PFSK-1 (cell line): ENCODE measurements around the gene CEMIP2.

Source experiments
- FOXP2 ChIP-seq: optimal IDR thresholded peaks from 2 replicates; pipeline ENCODE3; 2011; ENCODE audit warnings: borderline replicate concordance, control low read depth, inconsistent platforms; ENCODE audit not compliant: insufficient read depth; ENCODE audit errors: extremely low read length, extremely low read depth
- POLR2AphosphoS5 ChIP-seq: IDR thresholded peaks from 2 replicates; pipeline ENCODE4 v1.6.1; 2012; ENCODE audit warnings: low read depth, mild to moderate bottlenecking, control low read depth, low read length, moderate library complexity
- REST ChIP-seq, 2 experiments: IDR thresholded peaks; 2 replicates each; pipeline versions ENCODE4 v1.6.1 to v1.8.0; 2011 to 2012; ENCODE audit warnings: low read depth in 2 of 2, low read length in 2 of 2, control low read depth in 1 of 2, inconsistent platforms in 1 of 2, mild to moderate bottlenecking in 1 of 2, moderate library complexity in 1 of 2; ENCODE audit not compliant: insufficient read depth in 1 of 2
- TAF1 ChIP-seq: IDR thresholded peaks from 2 replicates; pipeline ENCODE4 v1.6.1; 2012; ENCODE audit warnings: low read length, control low read depth, borderline replicate concordance; ENCODE audit not compliant: insufficient read depth

- TF ChIP-seq POLR2AphosphoS5 (no peak), REST (IDR thresholded peaks at IDR 0.05; ENCODE audit: insufficient read depth in 1 of 2, low read depth in 2 of 2, low read length in 2 of 2) (no peak), TAF1 (no peak), FOXP2 (no peak)
Observed at GRCh38 chr9:71764891-71765290, 3.4 kb downstream of the CEMIP2 start.
